Immature natural killer cell (primary cell): ENCODE measurements around the gene GPX2. TPM values are rescaled to one million over a fixed set of nuclear protein-coding genes. Genes with fewer than 3 reads are reported as not detected.

Experiments used
- DNase-seq, 3 donors: peaks; one replicate each; pipeline ENCODE4 v3.0.0; 2022; ENCODE audit warnings: mixed read lengths in 1 of 3
- H3K27ac Mint-ChIP-seq, 6 donors: one replicate each; pipeline ENCODE4 v1.8.0; 2020; ENCODE audit warnings: mixed read lengths in 6 of 6, mild to moderate bottlenecking in 5 of 6, inconsistent platforms in 4 of 6, moderate library complexity in 3 of 6
- H3K27me3 Mint-ChIP-seq, 3 donors: one replicate each; pipeline ENCODE4 v1.8.0; 2020 to 2021; ENCODE audit warnings: low read depth in 3 of 3, mild to moderate bottlenecking in 3 of 3, mixed read lengths in 3 of 3, moderate library complexity in 3 of 3, inconsistent platforms in 1 of 3
- H3K36me3 Mint-ChIP-seq, 3 donors: one replicate each; pipeline ENCODE4 v1.8.0; 2020; ENCODE audit warnings: mixed read lengths in 3 of 3, inconsistent platforms in 2 of 3, mild to moderate bottlenecking in 2 of 3
- H3K4me1 Mint-ChIP-seq, 2 donors: one replicate each; pipeline ENCODE4 v1.8.0; 2020; ENCODE audit warnings: inconsistent platforms in 2 of 2, mild to moderate bottlenecking in 2 of 2, mixed read lengths in 2 of 2, moderate library complexity in 1 of 2
- H3K4me3 Mint-ChIP-seq, 5 donors: one replicate each; pipeline ENCODE4 v1.8.0; 2020; ENCODE audit warnings: mild to moderate bottlenecking in 5 of 5, mixed read lengths in 5 of 5, inconsistent platforms in 3 of 5, moderate library complexity in 3 of 5
- H3K9me3 Mint-ChIP-seq, 6 donors: one replicate each; pipeline ENCODE4 v1.8.0; 2020; ENCODE audit warnings: mild to moderate bottlenecking in 6 of 6, mixed read lengths in 6 of 6, inconsistent platforms in 4 of 6, moderate library complexity in 3 of 6
- polyA plus RNA-seq, 3 donors: library from polyadenylated mRNA; unstranded; fragments of 300-500 nt; fragmentation: Illumina TruSeq; gene quantifications; one replicate each; pipeline ENCODE4 v1.2.3, GENCODE V29; 2021

GPX2 gene
- polyA plus RNA-seq, 3 donors from 2014 or later: not detected

DNA sequence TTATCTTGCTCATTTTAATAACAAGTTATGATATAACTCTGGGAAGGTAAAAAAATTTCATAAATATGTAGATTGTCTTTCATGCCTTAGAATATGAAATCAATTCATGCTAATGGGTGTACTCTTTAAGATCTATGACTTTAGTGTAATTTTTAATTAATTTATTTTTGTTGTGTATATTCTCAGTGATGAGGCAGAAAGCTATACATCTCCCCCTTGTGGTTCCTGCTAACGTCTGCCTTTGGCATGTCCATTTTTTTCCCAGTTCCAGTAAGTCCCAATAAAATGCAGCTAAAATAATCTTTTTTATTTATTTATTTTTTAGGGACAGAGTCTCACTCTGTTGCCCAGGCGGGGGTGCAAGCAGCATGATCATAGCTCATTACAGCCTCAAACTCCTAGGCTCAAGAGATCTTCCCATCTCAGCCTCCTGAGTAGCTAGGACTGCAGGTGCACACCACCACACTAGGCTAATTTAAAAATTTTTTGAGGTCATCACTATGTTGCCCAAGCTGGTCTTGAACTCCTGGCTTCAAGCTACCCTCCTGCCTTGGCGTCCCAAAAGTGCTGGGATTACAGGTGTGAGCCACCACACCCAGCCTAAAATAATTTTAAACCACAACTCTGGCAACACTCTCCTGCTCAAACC, 31.6 kb downstream of the GPX2 start:
- Mint-ChIP-seq H3K9me3 (no peaks in the 10 kb centered on the region), H3K27ac (no peak overlapping the region), H3K27me3 (peaks cover 13 to 22% (median 15%) of the 10 kb centered on the region in 3 donors), H3K4me3 (no peak overlapping the region), H3K4me1 (peaks cover 19 to 34% of the 10 kb centered on the region in 2 donors), H3K36me3 (peaks cover 0 to 3% (median 0%) of the 10 kb centered on the region in 3 donors)
- DNase-seq: no peak

DNA sequence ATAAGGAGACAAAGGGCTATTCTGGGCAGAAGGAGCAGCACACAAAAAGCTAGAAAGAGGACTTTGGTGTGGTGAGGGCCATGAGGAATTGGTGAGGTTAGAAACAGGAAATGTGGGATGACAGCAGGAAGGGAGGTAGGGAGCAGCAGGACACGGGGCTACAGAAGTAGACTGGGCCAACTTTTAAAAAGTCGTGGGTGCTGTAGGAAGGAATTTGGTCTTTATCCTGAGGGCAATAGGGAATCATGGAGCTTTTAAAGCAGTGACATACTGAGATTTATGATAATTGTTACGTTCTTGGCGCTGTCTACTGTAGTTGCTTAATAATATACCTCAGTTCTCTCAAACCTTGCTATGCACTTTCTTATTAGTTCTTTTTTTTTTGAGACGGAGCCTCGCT, 36.5 kb downstream of the GPX2 start:
- H3K27me3 Mint-ChIP-seq: peaks cover 3 to 12% (median 8%) of the 10 kb centered on the region in 3 donors
- DNase-seq: no peak
- H3K36me3 Mint-ChIP-seq: no peaks in the 10 kb centered on the region
- no peaks in the 10 kb centered on the region for H3K9me3 Mint-ChIP-seq
- H3K4me1 Mint-ChIP-seq: no peaks in the 10 kb centered on the region
- peak overlapping the region in 1 of 6 donors; percentile 7 for H3K27ac Mint-ChIP-seq
- no peak overlapping the region for H3K4me3 Mint-ChIP-seq

DNA sequence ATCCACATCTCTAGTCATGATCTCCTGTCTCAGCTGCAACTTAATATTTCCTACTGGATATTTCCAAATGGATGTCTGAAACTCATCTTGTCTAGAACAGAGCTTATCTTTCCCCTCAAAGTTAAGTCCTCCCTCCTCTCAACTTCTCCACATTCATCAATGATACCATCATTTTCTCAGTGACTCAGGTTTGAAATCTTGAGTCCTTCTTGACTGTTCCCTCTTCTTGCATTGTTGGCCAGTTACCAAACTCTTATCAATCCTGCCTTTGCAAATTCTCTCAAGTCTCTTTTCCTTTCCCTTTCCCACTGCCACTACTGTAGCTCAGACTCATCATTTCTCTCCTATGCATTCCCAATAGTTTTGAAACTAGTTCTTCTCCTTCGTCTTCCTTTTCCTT, 42.6 kb downstream of the GPX2 start:
- no peak for DNase-seq
- Mint-ChIP-seq H3K36me3 (no peaks in the 10 kb centered on the region), H3K27me3 (peaks cover 1 to 4% (median 4%) of the 10 kb centered on the region in 3 donors), H3K4me3 (no peak overlapping the region), H3K27ac (no peak overlapping the region), H3K4me1 (no peaks in the 10 kb centered on the region), H3K9me3 (no peaks in the 10 kb centered on the region)

DNA sequence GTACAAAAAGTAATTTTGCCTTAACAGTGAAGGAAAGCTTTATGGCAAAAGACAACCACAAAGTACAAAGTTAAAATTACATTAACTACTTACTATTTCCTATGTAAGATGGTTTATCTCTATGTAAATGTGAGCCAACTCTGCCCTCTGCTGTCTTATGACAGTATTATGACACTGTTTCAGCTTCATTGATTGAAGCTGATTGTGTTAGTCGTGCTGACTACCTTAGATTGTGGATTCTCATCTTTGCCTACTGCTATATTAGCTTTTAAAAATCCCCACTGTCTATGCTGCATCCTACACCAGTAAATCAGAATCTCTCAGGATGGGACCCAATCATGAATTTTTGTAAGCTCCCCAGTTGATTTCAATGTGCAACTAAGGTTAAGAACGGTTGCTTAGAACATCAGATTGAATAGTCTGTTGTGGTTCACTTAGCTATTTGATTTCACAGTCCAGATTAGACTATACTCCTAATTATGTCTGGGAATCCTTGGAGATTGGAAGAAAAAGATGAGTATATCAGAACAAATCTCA, 50.6 kb downstream of the GPX2 start:
- peak; percentile 20 to 45 (median 45) for DNase-seq
- no peak overlapping the region for H3K27ac Mint-ChIP-seq
- no peaks in the 10 kb centered on the region for H3K9me3 Mint-ChIP-seq
- H3K4me1 Mint-ChIP-seq: no peaks in the 10 kb centered on the region
- H3K36me3 Mint-ChIP-seq: no peaks in the 10 kb centered on the region
- no peak overlapping the region for H3K4me3 Mint-ChIP-seq
- H3K27me3 Mint-ChIP-seq: peaks cover 2 to 15% (median 5%) of the 10 kb centered on the region in 3 donors

DNA sequence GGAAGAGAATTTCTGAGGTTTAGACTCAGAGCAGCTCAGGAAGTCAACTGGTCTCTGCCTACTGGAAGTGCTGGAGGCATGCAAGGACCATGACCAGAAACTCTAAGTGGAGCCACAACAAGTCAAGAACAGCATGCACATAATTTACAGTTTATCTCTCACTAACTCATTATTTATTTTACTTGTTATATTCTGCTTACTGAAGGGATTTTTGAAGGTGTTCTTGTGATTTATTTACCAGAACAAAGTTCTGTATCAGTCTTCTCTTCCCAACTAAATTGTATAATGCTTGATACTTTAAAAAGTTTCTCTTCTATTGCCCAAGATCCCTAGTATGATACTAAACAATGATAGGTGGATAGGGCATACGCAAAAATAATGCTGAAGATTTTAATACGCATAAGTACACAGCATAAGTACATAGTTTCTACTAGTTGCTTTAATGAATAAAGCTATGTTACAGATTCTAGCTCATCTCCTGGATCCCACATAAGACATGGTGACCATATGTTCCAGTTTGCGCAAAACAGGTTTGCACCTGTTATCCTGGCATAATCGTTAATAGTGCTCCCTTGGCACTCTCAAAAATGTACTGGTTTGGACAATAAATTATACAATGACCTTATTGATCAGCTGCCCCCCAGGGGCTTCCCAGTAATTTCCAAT, 51.2 kb downstream of the GPX2 start:
- Mint-ChIP-seq H3K36me3 (no peaks in the 10 kb centered on the region), H3K27ac (no peak overlapping the region), H3K4me3 (no peak overlapping the region), H3K27me3 (peaks cover 3 to 15% (median 5%) of the 10 kb centered on the region in 3 donors), H3K9me3 (no peaks in the 10 kb centered on the region), H3K4me1 (no peaks in the 10 kb centered on the region)
- no peak for DNase-seq

DNA sequence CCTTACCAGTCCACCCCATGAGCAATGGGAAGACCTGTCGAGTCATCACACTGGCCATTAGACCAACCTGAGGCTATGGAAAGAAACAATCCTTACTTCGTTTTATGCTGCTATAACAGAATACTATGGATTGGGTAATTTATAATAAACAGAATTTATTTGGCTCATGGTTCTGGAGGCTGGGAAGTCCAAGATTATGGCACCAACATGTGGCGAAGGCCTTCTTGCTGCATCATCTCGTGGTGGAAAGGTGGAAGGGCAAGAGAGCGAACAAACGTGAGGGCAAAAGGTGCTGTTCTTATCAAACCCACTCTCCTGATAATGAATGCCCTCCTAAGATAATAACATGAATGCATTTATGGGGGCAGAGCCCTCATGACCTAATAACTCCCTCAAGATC, 53.2 kb downstream of the GPX2 start:
- H3K27me3 Mint-ChIP-seq: peaks cover 5 to 19% (median 6%) of the 10 kb centered on the region in 3 donors
- H3K36me3 Mint-ChIP-seq: no peaks in the 10 kb centered on the region
- no peak overlapping the region for H3K4me3 Mint-ChIP-seq
- H3K4me1 Mint-ChIP-seq: no peaks in the 10 kb centered on the region
- no peak overlapping the region for H3K27ac Mint-ChIP-seq
- no peak for DNase-seq
- H3K9me3 Mint-ChIP-seq: no peaks in the 10 kb centered on the region

Other genes with a start within 250 kb of the GPX2 start
- gene PLEKHG3, start 238.3 kb downstream of the GPX2 start, polyA plus RNA-seq: 100 to 1,000 TPM in 1 of 3 donors, 10 to 100 TPM in 2; 36.8 to 216 (median 71.4) TPM
- gene SPTB, start 62.8 kb downstream of the GPX2 start, polyA plus RNA-seq: under 1 TPM in 1 of 3 donors, not detected in 2; 0.29 TPM
- 100 to 1,000 TPM in 2 of 3 donors, 10 to 100 TPM in 1; 87.8 to 140 (median 124) TPM for gene CHURC1, start 28.3 kb downstream of the GPX2 start, polyA plus RNA-seq
- gene RAB15, start 29.6 kb upstream of the GPX2 start, polyA plus RNA-seq: 1 to 10 TPM in 2 of 3 donors, under 1 TPM in 1; 0.52 to 1.2 (median 1.1) TPM
- 1 to 10 TPM; 1.0 to 5.2 (median 1.6) TPM for gene FNTB, start 44.1 kb upstream of the GPX2 start, polyA plus RNA-seq
- 100 to 1,000 TPM; 121 to 139 (median 135) TPM for gene MAX, start 159.8 kb upstream of the GPX2 start, polyA plus RNA-seq